Parathyroid adenoma (tissue), 2 donors: ENCODE measurements around the gene NFASC.

ENCODE experiments used
- H2AFZ ChIP-seq: fragments of 300-600 bp; sonication (generic); one replicate; pipeline ENCODE4 v1.7.0; 2017; ENCODE audit warnings: antibody characterized with exemption, mild to moderate bottlenecking
- H3K27ac ChIP-seq: fragments of 300-600 bp; sonication (generic); one replicate; pipeline ENCODE4 v1.7.0; 2017
- H3K27me3 ChIP-seq: fragments of 300-600 bp; sonication (generic); one replicate; pipeline ENCODE4 v1.7.0; 2017; ENCODE audit warnings: low read length; ENCODE audit not compliant: control insufficient read depth, insufficient read depth
- H3K36me3 ChIP-seq: fragments of 300-600 bp; sonication (generic); one replicate; pipeline ENCODE4 v1.7.0; 2017; ENCODE audit warnings: low read length; ENCODE audit not compliant: control insufficient read depth, insufficient read depth
- H3K4me1 ChIP-seq: fragments of 300-600 bp; sonication (generic); one replicate; pipeline ENCODE4 v1.7.0; 2017; ENCODE audit warnings: control low read depth
- H3K4me2 ChIP-seq: fragments of 300-600 bp; sonication (generic); one replicate; pipeline ENCODE4 v1.7.0; 2017; ENCODE audit warnings: low read length
- H3K4me3 ChIP-seq: fragments of 300-600 bp; sonication (generic); one replicate; pipeline ENCODE4 v1.7.0; 2017; ENCODE audit warnings: low read depth, low read length
- H3K79me2 ChIP-seq: fragments of 300-600 bp; sonication (generic); one replicate; pipeline ENCODE4 v1.7.0; 2017; ENCODE audit warnings: control low read depth
- H3K9ac ChIP-seq: fragments of 300-600 bp; sonication (generic); one replicate; pipeline ENCODE4 v1.7.0; 2017; ENCODE audit warnings: mild to moderate bottlenecking
- H3K9me3 ChIP-seq: fragments of 300-600 bp; sonication (generic); one replicate; pipeline ENCODE4 v1.7.0; 2017; ENCODE audit warnings: low read length; ENCODE audit not compliant: control insufficient read depth
- TF ChIP-seq, protein P1 (sequence below): fragments of 300-600 bp; sonication (generic); IDR thresholded peaks from one replicate; pipeline ENCODE4 v1.7.0; 2017; ENCODE audit warnings: antibody characterized with exemption, mild to moderate bottlenecking
- donor health status: primary hyperparathyroidism.

NFASC gene

DNA sequence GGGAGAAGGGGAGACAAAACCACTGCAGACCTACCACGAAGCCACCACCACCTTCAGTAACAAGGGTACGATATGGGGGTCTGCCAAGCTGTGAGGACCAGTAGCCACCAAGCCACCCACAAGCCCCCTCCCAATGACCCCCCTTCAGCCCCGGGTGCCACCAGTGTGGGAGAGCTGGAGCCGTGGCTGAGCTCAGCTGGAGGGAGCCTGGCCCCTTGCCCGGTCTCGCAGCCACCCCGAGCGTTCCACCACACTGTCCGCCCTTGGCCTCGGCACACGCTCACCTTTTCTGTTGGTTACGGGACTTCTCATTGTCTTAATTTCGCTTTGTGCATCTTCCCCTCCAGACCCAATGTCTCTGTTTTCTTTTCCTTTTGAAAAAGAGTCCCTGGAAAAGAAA is 145.9 kb downstream of the NFASC start:
- Histone ChIP-seq H3K27me3 (no peaks in the 10 kb centered on the region), H3K4me3 (no peak overlapping the region), H3K4me1 (no peaks in the 10 kb centered on the region), H3K27ac (no peak overlapping the region), H3K9me3 (no peaks in the 10 kb centered on the region), H2AFZ (no peak overlapping the region), H3K36me3 (no peaks in the 10 kb centered on the region), H3K4me2 (no peak overlapping the region), H3K9ac (no peak overlapping the region), H3K79me2 (no peaks in the 10 kb centered on the region)
- TF ChIP-seq, protein P1, sequence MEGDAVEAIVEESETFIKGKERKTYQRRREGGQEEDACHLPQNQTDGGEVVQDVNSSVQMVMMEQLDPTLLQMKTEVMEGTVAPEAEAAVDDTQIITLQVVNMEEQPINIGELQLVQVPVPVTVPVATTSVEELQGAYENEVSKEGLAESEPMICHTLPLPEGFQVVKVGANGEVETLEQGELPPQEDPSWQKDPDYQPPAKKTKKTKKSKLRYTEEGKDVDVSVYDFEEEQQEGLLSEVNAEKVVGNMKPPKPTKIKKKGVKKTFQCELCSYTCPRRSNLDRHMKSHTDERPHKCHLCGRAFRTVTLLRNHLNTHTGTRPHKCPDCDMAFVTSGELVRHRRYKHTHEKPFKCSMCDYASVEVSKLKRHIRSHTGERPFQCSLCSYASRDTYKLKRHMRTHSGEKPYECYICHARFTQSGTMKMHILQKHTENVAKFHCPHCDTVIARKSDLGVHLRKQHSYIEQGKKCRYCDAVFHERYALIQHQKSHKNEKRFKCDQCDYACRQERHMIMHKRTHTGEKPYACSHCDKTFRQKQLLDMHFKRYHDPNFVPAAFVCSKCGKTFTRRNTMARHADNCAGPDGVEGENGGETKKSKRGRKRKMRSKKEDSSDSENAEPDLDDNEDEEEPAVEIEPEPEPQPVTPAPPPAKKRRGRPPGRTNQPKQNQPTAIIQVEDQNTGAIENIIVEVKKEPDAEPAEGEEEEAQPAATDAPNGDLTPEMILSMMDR = no peak

DNA sequence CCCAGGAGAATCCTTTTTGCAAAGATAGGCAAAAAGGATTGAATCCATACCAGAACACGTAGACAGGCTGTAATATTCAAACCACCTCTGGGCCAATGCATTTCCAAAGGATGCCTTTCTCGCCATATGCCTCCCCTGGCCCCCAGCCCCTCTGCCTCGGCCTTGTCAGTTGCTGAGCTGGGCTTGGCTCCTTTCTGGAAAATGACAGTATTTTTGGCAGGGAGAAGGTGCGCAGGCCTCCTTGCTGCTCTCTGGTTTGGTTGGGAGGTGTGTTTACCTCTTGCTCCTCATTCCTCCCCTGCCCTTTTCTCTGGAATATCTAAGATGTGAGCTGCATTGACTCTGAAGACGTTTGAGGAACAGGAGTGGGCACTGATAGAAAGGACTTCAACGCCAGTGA is 146.3 kb downstream of the NFASC start:
- no peak overlapping the region for H3K4me3 ChIP-seq
- H3K27ac ChIP-seq = no peak overlapping the region
- no peaks in the 10 kb centered on the region for H3K36me3 ChIP-seq
- H3K4me2 ChIP-seq = no peak overlapping the region
- TF ChIP-seq, protein P1 = no peak
- no peaks in the 10 kb centered on the region for H3K79me2 ChIP-seq
- no peak overlapping the region for H2AFZ ChIP-seq
- H3K4me1 ChIP-seq = no peaks in the 10 kb centered on the region
- no peak overlapping the region for H3K9ac ChIP-seq
- no peaks in the 10 kb centered on the region for H3K9me3 ChIP-seq
- H3K27me3 ChIP-seq = no peaks in the 10 kb centered on the region

DNA sequence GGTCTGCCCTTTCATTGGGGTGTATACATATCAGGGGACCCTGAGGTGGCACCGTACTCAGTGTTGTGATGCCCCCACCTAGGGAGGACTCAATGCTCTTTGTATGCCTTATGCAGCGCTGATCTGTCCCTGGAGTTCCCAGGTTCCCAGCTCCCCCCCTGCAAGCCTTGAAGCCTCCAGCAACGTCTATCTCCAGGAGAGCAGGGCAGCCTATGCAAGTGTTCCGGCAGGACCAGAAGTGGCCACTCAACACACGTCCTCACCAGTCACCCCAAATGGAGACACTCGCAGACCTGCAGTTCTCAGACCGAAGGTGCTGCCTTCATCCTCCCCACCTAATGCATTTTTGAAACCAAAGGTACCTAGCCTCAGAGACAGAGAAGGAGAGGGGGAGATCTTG is 147.1 kb downstream of the NFASC start:
- Histone ChIP-seq H3K4me1 (no peaks in the 10 kb centered on the region), H3K36me3 (no peaks in the 10 kb centered on the region), H3K79me2 (no peaks in the 10 kb centered on the region), H3K9me3 (no peaks in the 10 kb centered on the region), H3K27me3 (no peaks in the 10 kb centered on the region), H3K4me3 (no peak overlapping the region), H2AFZ (no peak overlapping the region), H3K27ac (no peak overlapping the region), H3K9ac (no peak overlapping the region), H3K4me2 (no peak overlapping the region)
- TF ChIP-seq, protein P1 = no peak

DNA sequence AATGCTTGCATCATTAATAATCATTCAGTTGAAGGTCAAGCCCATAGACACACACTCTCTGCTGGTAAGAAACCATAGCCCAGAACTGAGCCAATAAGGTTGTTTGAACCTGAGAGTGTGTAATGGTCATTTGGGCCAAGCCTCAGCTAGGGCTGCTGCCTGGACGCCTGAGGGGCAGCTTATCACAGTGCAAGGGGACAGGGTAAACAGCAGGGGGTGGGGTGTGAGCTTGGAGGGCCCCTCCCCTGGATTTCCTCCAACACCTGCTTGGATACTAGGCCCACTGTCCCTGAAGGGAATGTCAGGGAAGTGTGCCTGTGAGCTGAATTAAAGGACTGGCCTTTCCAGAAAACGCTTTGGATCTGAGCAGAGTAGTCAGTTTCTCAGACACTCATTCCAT is 147.7 kb downstream of the NFASC start:
- Histone ChIP-seq H3K79me2 (no peaks in the 10 kb centered on the region), H3K27ac (no peak overlapping the region), H3K9ac (no peak overlapping the region), H3K4me2 (no peak overlapping the region), H3K4me1 (no peaks in the 10 kb centered on the region), H3K36me3 (no peaks in the 10 kb centered on the region), H3K27me3 (no peaks in the 10 kb centered on the region), H3K9me3 (no peaks in the 10 kb centered on the region), H3K4me3 (no peak overlapping the region), H2AFZ (no peak overlapping the region)
- TF ChIP-seq, protein P1 = no peak

DNA sequence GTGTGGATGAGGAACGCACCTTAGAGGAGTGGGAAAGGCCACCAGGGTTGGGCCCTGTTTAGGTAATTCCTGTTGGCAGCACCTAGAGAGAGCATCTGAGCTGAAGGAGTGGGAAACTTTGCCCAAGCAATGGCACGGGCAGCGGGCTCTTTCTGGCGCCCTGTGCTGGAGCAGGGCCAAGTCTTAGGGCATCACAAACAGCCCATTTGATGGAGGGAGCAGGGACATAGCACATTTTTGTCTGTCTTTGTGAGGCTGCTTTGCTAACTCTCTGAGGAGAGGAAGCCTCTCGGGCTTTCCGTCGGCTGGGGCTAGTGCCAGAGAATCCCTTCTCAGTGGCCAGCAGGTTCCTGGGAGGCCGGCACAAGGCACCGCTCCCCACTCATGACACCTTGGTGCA is 149.8 kb downstream of the NFASC start:
- Histone ChIP-seq H3K36me3 (no peaks in the 10 kb centered on the region), H3K4me2 (no peak overlapping the region), H2AFZ (no peak overlapping the region), H3K27me3 (no peaks in the 10 kb centered on the region), H3K4me3 (no peak overlapping the region), H3K79me2 (no peaks in the 10 kb centered on the region), H3K9me3 (no peaks in the 10 kb centered on the region), H3K27ac (no peak overlapping the region), H3K9ac (no peak overlapping the region), H3K4me1 (no peaks in the 10 kb centered on the region)
- TF ChIP-seq, protein P1 = no peak
